Stimulated activated CD4-positive, alpha-beta T cell treated with anti-CD3 and anti-CD28 coated beads, Interleukin-4, amount 100 ng/mL, for 4 hours (primary cell): ENCODE measurements around the gene CREM.
"Not testable (repeated sequence)": the region's sequence is repeated elsewhere in the genome, so short reads cannot be mapped to it uniquely, and the experiment has no call there.

Experiments
- DNase-seq, 2 experiments: peaks; one replicate each; pipeline ENCODE4 v3.0.0-alpha.2; 2020

CREM gene

GRCh38 chr10:35195361-35196306 lies 69.0 kb downstream of the CREM start:
- DNase-seq = peak; percentile 40 to 87

- no peak for DNase-seq
Observed at GRCh38 chr10:35200487-35200886, 73.8 kb downstream of the CREM start.

GRCh38 chr10:35201234-35201633 lies 74.6 kb downstream of the CREM start:
- DNase-seq = no peak

GRCh38 chr10:35202050-35202449 lies 75.4 kb downstream of the CREM start:
- DNase-seq = no peak

- no peak for DNase-seq
Observed at GRCh38 chr10:35203745-35204144, 77.1 kb downstream of the CREM start.

GRCh38 chr10:35204650-35205319 lies 78.1 kb downstream of the CREM start:
- no peak for DNase-seq

GRCh38 chr10:35206274-35206673 lies 79.6 kb downstream of the CREM start:
- no peak for DNase-seq

- no peak for DNase-seq
Observed at GRCh38 chr10:35208536-35208935, 81.9 kb downstream of the CREM start.

GRCh38 chr10:35208949-35209613 lies 82.4 kb downstream of the CREM start:
- no peak for DNase-seq

- DNase-seq = no peak
Observed at GRCh38 chr10:35210961-35211360, 84.3 kb downstream of the CREM start.

- no peak for DNase-seq
Observed at GRCh38 chr10:35211390-35211789, 84.7 kb downstream of the CREM start.

GRCh38 chr10:35212856-35213255 lies 86.2 kb downstream of the CREM start:
- no peak for DNase-seq

GRCh38 chr10:35213699-35214098 lies 87.1 kb downstream of the CREM start:
- no peak for DNase-seq

GRCh38 chr10:35214607-35215020 lies 88.0 kb downstream of the CREM start:
- no peak for DNase-seq

GRCh38 chr10:35215107-35215506 lies 88.5 kb downstream of the CREM start:
- DNase-seq = no peak

- DNase-seq = no peak
Observed at GRCh38 chr10:35216303-35216905, 89.8 kb downstream of the CREM start.

- not testable (repeated sequence) for DNase-seq
Observed at GRCh38 chr10:35216956-35217355, 90.3 kb downstream of the CREM start.

GRCh38 chr10:35217455-35217854 lies 90.8 kb downstream of the CREM start:
- no peak for DNase-seq

- DNase-seq = peak; percentile 76 to 79
Observed at GRCh38 chr10:35218339-35218955, 91.8 kb downstream of the CREM start.

GRCh38 chr10:35219292-35219691 lies 92.6 kb downstream of the CREM start:
- DNase-seq = peak in 1 of 2 experiments; percentile 59

- DNase-seq = no peak
Observed at GRCh38 chr10:35219891-35220890, 93.5 kb downstream of the CREM start.
